Smooth muscle cell (in vitro differentiated cells): ENCODE measurements around the gene PPM1E. TPM values are rescaled to one million over a fixed set of nuclear protein-coding genes. Genes with fewer than 3 reads are reported as not detected.

Experiments
- DNase-seq: peaks from one replicate; lab custom pipeline; 2025; ENCODE audit not compliant: unreplicated experiment; lab: John Stamatoyannopoulos, UW
- H2AFZ ChIP-seq: fragments of 200-600 bp; sonication (generic); 2 replicates; pipeline ENCODE4 v1.6.0; 2016; ENCODE audit warnings: antibody characterized with exemption, low read depth, mild to moderate bottlenecking
- H3F3A ChIP-seq: fragments of 200-600 bp; sonication (generic); 2 replicates; pipeline ENCODE4 v1.6.0; 2017; ENCODE audit warnings: antibody characterized with exemption, low read depth
- H3K27ac ChIP-seq: fragments of 200-600 bp; sonication (generic); 2 replicates; pipeline ENCODE4 v1.5.1; 2016; ENCODE audit warnings: low read depth, mild to moderate bottlenecking
- H3K27me3 ChIP-seq: fragments of 200-600 bp; sonication (generic); 2 replicates; pipeline ENCODE4 v1.6.1; 2016; ENCODE audit warnings: low read depth, mild to moderate bottlenecking
- H3K36me3 ChIP-seq: fragments of 200-600 bp; sonication (generic); 2 replicates; pipeline ENCODE4 v1.5.1; 2016; ENCODE audit warnings: low read depth
- H3K4me1 ChIP-seq: fragments of 200-600 bp; sonication (generic); 2 replicates; pipeline ENCODE4 v1.5.1; 2016; ENCODE audit warnings: low read depth
- H3K4me2 ChIP-seq: fragments of 200-600 bp; sonication (generic); 2 replicates; pipeline ENCODE4 v1.6.0; 2016; ENCODE audit warnings: mild to moderate bottlenecking
- H3K4me3 ChIP-seq: fragments of 200-600 bp; sonication (generic); 2 replicates; pipeline ENCODE4 v1.5.1; 2016; ENCODE audit warnings: mild to moderate bottlenecking
- H3K79me2 ChIP-seq: fragments of 200-600 bp; sonication (generic); 2 replicates; pipeline ENCODE4 v1.6.0; 2016; ENCODE audit warnings: low read depth, mild to moderate bottlenecking
- H3K9ac ChIP-seq: fragments of 200-600 bp; sonication (generic); 2 replicates; pipeline ENCODE4 v1.6.0; 2016; ENCODE audit warnings: low read depth
- H3K9me3 ChIP-seq: fragments of 200-600 bp; sonication (generic); replicated peaks from 2 replicates; pipeline ENCODE4 v1.5.1; 2016; ENCODE audit warnings: low read depth
- H4K20me1 ChIP-seq: fragments of 200-600 bp; sonication (generic); 2 replicates; pipeline ENCODE4 v1.6.0; 2016; ENCODE audit warnings: low read depth
- CTCF ChIP-seq: fragments of 200-600 bp; sonication (generic); IDR thresholded peaks from 2 replicates; pipeline ENCODE4 v1.5.1; 2017; ENCODE audit warnings: borderline replicate concordance, mild to moderate bottlenecking, antibody characterized with exemption; ENCODE audit not compliant: insufficient read depth, poor library complexity, severe bottlenecking
- WGBS: methylation state at CpG from one replicate; pipeline ENCODE4 v1.1.7; 2016; ENCODE audit warnings: low lambda C conversion rate; 5-methylcytosine and 5-hydroxymethylcytosine counted together
- polyA plus RNA-seq: library from polyadenylated mRNA; unstranded; fragments of >200 nt; fragmentation: Nextera tagmentation; extraction: Ambion mirVana; gene quantifications from 2 replicates; pipeline ENCODE4 v1.2.1, GENCODE V29; 2016
- total RNA-seq: library from RNA; depleted of rRNA; stranded (reverse); fragments of >200 nt; gene quantifications from 2 replicates; pipeline ENCODE4 v1.2.3, GENCODE V29; 2014

The PPM1E gene
- total and polyA plus RNA-seq, 2 experiments from 2014 or later = 0.29 to 0.72 TPM

- Histone ChIP-seq H3K27ac (no peak overlapping the region), H3K79me2 (no peaks in the 10 kb centered on the region), H3K36me3 (no peaks in the 10 kb centered on the region), H3K27me3 (no peaks in the 10 kb centered on the region), H3K4me3 (no peak overlapping the region), H3K4me1 (no peaks in the 10 kb centered on the region), H2AFZ (no peak overlapping the region), H4K20me1 (no peaks in the 10 kb centered on the region), H3K9me3 (no peaks in the 10 kb centered on the region), H3K4me2 (no peak overlapping the region), H3F3A (no peaks in the 10 kb centered on the region), H3K9ac (no peak overlapping the region)
- 100% methylated on average over 3 of the region's 3 CpGs for WGBS
- TF ChIP-seq CTCF = no peak
- no peak for DNase-seq
Observed at GRCh38 chr17:58966208-58966607, 210.6 kb downstream of the PPM1E start.

- no peaks in the 10 kb centered on the region for H3K36me3 ChIP-seq
- 58% methylated on average over 4 of the region's 4 CpGs for WGBS
- no peak overlapping the region for H3K9ac ChIP-seq
- H3K4me2 ChIP-seq = peak overlapping the region; percentile 2
- no peak overlapping the region for H2AFZ ChIP-seq
- H3K79me2 ChIP-seq = no peaks in the 10 kb centered on the region
- no peaks in the 10 kb centered on the region for H3K27me3 ChIP-seq
- no peak overlapping the region for H3K27ac ChIP-seq
- no peak overlapping the region for H3K4me3 ChIP-seq
- H4K20me1 ChIP-seq = no peaks in the 10 kb centered on the region
- no peak for TF ChIP-seq CTCF
- no peaks in the 10 kb centered on the region for H3K4me1 ChIP-seq
- no peak for DNase-seq
- H3K9me3 ChIP-seq = no peaks in the 10 kb centered on the region
- H3F3A ChIP-seq = no peaks in the 10 kb centered on the region
Observed at GRCh38 chr17:58968426-58969061, 212.9 kb downstream of the PPM1E start.

GRCh38 chr17:58969156-58969555, 213.5 kb downstream of the PPM1E start:
- Histone ChIP-seq H3K9me3 (no peaks in the 10 kb centered on the region), H3K4me1 (no peaks in the 10 kb centered on the region), H3F3A (no peaks in the 10 kb centered on the region), H3K36me3 (no peaks in the 10 kb centered on the region), H3K4me2 (no peak overlapping the region), H2AFZ (no peak overlapping the region), H3K27me3 (no peaks in the 10 kb centered on the region), H3K27ac (no peak overlapping the region), H3K9ac (no peak overlapping the region), H3K4me3 (no peak overlapping the region), H3K79me2 (no peaks in the 10 kb centered on the region), H4K20me1 (no peaks in the 10 kb centered on the region)
- no peak for TF ChIP-seq CTCF
- DNase-seq = no peak
- 31% methylated on average over 1 of the region's 1 CpG for WGBS

GRCh38 chr17:58969612-58970011, 214.0 kb downstream of the PPM1E start:
- 93% methylated on average over 4 of the region's 4 CpGs for whole genome bisulfite sequencing
- Histone ChIP-seq H3K27ac (no peak overlapping the region), H3K4me1 (no peaks in the 10 kb centered on the region), H3K36me3 (no peaks in the 10 kb centered on the region), H4K20me1 (no peaks in the 10 kb centered on the region), H3K4me3 (no peak overlapping the region), H3K4me2 (no peak overlapping the region), H3K9ac (no peak overlapping the region), H3K9me3 (no peaks in the 10 kb centered on the region), H2AFZ (no peak overlapping the region), H3F3A (no peaks in the 10 kb centered on the region), H3K79me2 (no peaks in the 10 kb centered on the region), H3K27me3 (no peaks in the 10 kb centered on the region)
- no peak for DNase-seq
- TF ChIP-seq CTCF = no peak
